Stimulated activated effector memory CD8-positive, alpha-beta T cell treated with anti-CD3 and anti-CD28 coated beads, Interleukin-12 subunit alpha, Interleukin-12 subunit beta, amount 100 ng/mL, for 72 hours (primary cell): ENCODE data around the gene SYNGAP1.

ENCODE experiments used
- ATAC-seq: fragments of 150-1000 bp; cut with Tn5 transposase; 2 replicates; pipeline ENCODE4 v1.10.0; 2021
- DNase-seq, 2 donors: peaks; one replicate each; pipeline ENCODE4 v3.0.0; 2021 to 2022; ENCODE audit warnings: low spot score in 2 of 2
- H3K27ac Mint-ChIP-seq: one replicate; pipeline ENCODE4 v1.8.0; 2022; ENCODE audit warnings: mild to moderate bottlenecking, mixed read lengths
- H3K36me3 Mint-ChIP-seq: one replicate; pipeline ENCODE4 v1.8.0; 2022; ENCODE audit warnings: mild to moderate bottlenecking, mixed read lengths
- H3K4me1 Mint-ChIP-seq: one replicate; pipeline ENCODE4 v1.8.0; 2022; ENCODE audit warnings: mixed read lengths
- H3K4me3 Mint-ChIP-seq: one replicate; pipeline ENCODE4 v1.8.0; 2022; ENCODE audit warnings: mild to moderate bottlenecking, mixed read lengths
- H3K9me3 Mint-ChIP-seq: one replicate; pipeline ENCODE4 v1.8.0; 2022; ENCODE audit warnings: mixed read lengths

The SYNGAP1 gene

DNA sequence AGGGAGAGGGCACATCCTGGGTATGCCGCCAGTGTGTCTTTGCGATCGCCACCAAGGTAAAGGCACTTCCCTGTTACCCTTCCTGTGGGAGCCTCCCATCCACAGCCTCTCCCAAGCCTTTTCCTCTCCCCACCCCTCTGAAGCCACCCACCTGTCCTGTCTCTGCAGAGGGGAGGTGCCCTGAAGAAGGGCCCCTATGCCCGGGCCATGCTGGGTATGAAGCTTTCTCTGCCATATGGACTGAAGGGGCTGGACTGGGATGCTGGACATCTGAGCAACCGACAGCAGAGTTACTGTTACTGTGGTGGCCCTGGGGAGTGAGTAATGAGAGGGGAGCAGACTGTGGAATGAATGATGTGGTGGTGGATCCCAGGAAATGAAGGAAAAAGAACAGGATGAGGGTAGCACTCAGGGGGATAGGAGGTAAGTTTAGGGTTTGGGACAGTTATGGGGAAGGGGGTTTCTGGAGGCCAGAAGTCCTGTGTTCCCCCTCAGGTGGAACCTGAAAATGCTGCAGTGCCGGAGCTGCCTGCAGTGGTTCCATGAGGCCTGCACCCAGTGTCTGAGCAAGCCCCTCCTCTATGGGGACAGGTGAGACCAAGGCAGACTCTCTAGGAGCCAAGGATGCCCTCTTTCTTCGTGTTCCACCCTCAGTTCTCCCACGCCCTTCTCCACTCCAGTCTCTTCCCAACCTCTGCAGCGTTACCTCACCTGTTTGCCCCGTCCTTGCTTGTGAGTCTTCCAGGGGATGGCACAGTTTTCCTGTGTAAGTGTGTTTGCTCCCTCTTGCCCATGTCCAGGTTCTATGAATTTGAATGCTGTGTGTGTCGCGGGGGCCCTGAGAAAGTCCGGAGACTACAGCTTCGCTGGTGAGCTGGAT lies 6.4 kb upstream of the SYNGAP1 start:
- H3K36me3 Mint-ChIP-seq: peaks cover 93% of the 10 kb centered on the region
- H3K9me3 Mint-ChIP-seq: no peaks in the 10 kb centered on the region
- peaks cover 72% of the 10 kb centered on the region for H3K4me1 Mint-ChIP-seq
- H3K27ac Mint-ChIP-seq: peak overlapping the region; percentile 99
- H3K4me3 Mint-ChIP-seq: peak overlapping the region; percentile 84
- ATAC-seq (no peak), DNase-seq (no peak)

DNA sequence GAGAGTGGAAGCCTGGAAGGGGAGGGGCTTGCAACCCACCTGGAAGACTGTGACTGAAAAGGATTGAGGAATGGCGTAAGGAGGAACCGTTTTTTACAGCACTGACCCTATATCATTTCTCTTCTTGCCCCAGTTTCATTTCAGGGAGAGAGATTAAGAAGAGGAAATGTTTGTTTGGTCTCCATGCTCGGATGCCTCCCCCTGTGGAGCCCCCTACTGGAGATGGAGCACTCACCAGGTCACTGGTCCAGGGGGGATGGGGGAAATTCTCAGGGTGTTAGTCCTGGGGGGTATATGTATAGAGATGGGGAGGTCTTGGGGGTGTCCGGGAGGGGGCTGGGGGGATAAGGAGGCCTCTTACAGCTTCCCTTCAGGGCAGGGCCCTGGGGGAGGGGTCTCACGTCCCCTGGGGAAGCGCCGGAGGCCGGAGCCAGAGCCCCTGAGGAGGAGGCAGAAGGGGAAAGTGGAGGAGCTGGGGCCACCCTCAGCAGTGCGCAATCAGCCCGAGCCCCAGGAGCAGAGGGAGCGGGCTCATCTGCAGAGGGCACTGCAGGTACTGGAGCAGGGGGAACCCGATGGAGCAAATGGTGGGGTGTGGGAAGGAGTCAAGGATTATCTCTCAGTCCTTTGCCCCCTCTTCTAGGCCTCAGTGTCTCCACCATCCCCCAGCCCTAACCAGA lies 5.1 kb upstream of the SYNGAP1 start:
- H3K36me3 Mint-ChIP-seq: peaks cover 89% of the 10 kb centered on the region
- H3K4me3 Mint-ChIP-seq: peak overlapping the region; percentile 89
- H3K4me1 Mint-ChIP-seq: peaks cover 78% of the 10 kb centered on the region
- no peaks in the 10 kb centered on the region for H3K9me3 Mint-ChIP-seq
- ATAC-seq (no peak), DNase-seq (no peak)
- peak overlapping the region; percentile 99 for H3K27ac Mint-ChIP-seq

DNA sequence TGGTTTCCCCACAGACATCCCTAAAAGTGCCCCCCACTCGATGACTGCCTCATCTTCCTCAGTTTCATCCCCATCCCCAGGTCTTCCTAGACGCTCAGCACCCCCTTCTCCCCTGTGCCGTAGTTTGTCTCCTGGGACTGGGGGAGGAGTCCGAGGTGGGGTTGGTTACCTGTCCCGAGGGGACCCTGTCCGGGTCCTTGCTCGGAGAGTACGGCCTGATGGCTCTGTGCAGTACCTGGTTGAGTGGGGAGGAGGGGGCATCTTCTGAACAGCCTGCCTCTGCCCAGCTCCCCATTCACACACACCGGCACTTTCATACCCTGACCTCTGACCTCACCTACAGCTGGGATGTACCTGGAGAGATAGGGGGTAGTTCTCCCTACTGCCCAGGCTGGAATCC lies 4.0 kb upstream of the SYNGAP1 start:
- H3K4me3 Mint-ChIP-seq: peak overlapping the region; percentile 89
- peak overlapping the region; percentile 99 for H3K27ac Mint-ChIP-seq
- DNase-seq: no peak
- H3K4me1 Mint-ChIP-seq: peaks cover 75% of the 10 kb centered on the region
- no peaks in the 10 kb centered on the region for H3K9me3 Mint-ChIP-seq
- peaks cover 80% of the 10 kb centered on the region for H3K36me3 Mint-ChIP-seq
- ATAC-seq: no peak

DNA sequence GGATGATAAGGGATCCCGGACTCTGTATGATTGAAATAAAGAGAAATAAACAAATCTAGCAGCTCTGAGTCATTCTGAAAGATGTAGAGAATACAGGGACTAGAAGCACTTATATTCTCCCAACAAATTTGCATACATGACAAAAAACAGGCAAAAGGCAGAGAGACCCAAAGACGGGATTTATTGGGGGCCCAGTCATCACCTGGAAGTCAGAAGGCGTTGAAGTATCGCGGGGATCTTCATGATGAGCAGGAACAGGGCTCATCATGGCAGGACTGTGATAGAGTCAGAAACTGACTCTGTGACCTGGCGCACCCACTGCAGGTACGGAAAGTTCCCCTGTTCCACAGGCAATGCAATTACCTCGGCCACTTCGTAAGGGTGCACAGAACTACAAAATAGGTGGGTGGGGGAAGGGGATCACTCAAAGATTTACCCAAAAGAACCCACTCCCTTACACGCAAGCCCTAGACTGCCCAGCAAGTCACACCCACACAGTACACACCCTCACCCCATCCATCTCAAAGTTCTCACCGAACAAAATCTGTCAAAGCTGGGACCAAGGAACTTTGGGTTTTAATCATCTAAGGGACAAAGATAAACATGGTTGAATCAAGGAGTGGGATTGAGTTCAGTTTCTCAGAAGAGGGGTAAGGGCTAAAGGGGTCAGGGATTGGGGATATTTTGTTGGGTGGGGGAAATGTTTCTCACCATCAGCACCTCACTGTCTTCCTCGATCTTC lies 3.3 kb upstream of the SYNGAP1 start:
- DNase-seq (peak in 1 of 2 donors; percentile 69), ATAC-seq (peak; percentile 3)
- Mint-ChIP-seq H3K4me3 (peak overlapping the region; percentile 89), H3K4me1 (peaks cover 78% of the 10 kb centered on the region), H3K27ac (peak overlapping the region; percentile 99), H3K36me3 (peaks cover 73% of the 10 kb centered on the region), H3K9me3 (no peaks in the 10 kb centered on the region)

DNA sequence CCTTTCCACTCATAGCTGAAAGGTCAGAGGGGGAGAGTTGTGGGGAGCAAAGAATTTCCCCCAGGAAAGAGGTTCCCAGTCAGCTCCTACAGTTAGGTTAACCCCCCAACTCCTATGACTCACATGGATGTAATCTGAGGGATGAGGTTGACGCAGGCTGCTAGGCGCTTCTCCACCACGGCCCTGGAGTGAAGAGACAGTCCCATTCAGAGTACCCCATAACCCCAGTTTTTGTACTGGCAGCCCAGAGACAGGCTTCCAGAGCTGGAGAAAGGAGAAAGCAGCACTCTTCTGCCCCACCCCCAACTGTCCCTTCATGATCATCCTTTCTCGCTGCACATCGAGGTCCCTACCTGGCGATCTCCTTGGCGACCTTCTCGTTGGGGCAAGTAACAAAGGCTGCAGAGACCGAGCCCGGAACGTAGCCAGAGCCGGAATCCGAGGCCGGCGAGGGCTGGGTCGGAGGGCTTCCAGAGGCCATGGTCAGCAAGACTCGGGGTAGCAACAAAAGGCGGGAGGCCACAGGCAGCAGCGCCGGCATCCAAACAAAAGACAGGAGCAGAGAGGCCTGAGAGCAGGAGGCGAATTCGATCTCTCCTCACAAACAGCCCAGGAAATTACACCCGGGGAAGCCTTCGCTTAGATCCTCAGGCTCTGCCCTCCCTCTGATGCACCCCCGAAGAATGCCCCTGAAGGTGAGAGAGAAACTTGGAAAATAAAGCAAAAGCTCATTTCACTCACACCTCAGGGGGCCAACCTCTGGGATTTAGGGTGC lies 2.5 kb upstream of the SYNGAP1 start:
- Mint-ChIP-seq H3K9me3 (no peaks in the 10 kb centered on the region), H3K4me1 (peaks cover 80% of the 10 kb centered on the region), H3K27ac (peak overlapping the region; percentile 99), H3K4me3 (peak overlapping the region; percentile 89), H3K36me3 (peaks cover 69% of the 10 kb centered on the region)
- no peak for ATAC-seq
- DNase-seq: no peak

DNA sequence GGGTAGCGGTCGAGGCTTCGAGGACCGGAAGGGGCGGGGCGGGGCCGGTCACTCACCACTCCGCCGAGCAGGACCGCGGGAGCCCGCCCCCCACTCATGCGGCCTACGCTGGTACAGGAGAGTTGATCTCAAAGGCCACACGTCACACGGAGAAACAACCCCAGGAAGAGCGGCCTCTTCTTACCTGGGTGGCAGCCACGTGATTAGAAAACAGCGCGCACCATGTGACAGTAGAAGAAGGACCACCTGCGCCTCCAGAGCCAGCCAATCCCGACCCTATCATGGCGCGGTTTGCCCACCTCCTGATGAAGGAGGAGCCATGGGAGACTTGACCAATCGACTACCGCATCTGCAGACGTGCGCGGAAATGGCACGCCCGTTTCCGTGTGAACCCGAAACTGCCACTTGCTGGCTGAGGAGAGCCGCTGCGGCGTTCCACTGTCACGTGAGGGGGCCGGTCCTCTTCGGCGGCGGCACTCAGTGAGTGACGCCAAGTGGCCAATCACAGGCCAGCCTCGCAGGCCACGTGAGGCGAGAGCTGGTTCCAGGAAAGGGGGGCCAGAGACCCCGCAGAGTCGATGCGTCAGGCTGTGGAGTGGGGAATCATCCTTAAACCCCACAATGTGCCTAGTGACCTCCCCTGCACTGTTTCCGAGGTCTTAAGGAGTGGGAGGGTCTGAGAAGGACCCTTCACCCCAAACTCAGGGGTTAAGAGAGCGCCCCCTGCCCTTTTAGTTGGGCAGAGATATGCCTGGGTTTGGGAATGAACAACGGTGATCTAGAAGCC lies 1.8 kb upstream of the SYNGAP1 start, which contains the start of gene CUTA:
Gene CUTA (minus strand): TSS at position 205 of the 787 bp plus-strand sequence. CDS start 107 bp downstream, at position 98.
- DNase-seq (peak; percentile 91 to 99), ATAC-seq (peak; percentile 88)
- Mint-ChIP-seq H3K4me3 (peak within 1 kb of the TSS; percentile 89), H3K4me1 (peaks cover 80% of the 10 kb centered on the region), H3K36me3 (peaks cover 65% of the 10 kb centered on the region), H3K27ac (peak within 1 kb of the TSS; percentile 99), H3K9me3 (no peaks in the 10 kb centered on the region)

DNA sequence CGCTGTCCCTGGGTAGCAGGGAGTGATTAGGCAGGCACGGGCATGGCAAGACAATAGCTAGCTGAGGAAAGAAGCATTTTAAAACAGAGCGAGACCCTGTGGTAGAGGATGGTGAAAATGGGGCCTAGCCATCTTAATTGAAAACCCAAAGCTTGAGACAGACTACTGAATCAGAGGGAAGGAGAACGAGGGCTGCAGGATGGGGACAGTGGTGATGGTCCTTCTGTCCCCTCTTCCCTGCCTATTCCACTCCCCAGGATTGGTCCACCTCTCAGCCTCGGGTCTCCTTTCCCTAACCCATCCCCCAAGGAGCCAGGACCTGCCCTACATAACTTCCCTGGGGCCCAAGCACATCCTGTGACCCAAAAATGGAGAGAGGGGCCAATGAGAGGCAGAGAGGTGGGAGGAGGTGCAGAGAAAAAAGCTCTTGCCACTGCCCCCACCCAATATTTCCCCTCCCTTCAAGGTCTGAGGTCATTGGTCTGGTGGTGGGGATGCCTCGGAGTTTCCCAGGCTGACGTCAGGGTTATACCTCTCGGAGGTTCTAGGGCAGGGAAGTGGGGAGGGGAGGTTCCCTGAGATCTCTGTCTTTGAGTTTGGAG lies 1.1 kb upstream of the SYNGAP1 start:
- Mint-ChIP-seq H3K36me3 (peaks cover 65% of the 10 kb centered on the region), H3K4me3 (peak overlapping the region; percentile 89), H3K27ac (peak overlapping the region; percentile 99), H3K9me3 (no peaks in the 10 kb centered on the region), H3K4me1 (peaks cover 80% of the 10 kb centered on the region)
- DNase-seq (peak in 1 of 2 donors; percentile 70), ATAC-seq (peak; percentile 22)

DNA sequence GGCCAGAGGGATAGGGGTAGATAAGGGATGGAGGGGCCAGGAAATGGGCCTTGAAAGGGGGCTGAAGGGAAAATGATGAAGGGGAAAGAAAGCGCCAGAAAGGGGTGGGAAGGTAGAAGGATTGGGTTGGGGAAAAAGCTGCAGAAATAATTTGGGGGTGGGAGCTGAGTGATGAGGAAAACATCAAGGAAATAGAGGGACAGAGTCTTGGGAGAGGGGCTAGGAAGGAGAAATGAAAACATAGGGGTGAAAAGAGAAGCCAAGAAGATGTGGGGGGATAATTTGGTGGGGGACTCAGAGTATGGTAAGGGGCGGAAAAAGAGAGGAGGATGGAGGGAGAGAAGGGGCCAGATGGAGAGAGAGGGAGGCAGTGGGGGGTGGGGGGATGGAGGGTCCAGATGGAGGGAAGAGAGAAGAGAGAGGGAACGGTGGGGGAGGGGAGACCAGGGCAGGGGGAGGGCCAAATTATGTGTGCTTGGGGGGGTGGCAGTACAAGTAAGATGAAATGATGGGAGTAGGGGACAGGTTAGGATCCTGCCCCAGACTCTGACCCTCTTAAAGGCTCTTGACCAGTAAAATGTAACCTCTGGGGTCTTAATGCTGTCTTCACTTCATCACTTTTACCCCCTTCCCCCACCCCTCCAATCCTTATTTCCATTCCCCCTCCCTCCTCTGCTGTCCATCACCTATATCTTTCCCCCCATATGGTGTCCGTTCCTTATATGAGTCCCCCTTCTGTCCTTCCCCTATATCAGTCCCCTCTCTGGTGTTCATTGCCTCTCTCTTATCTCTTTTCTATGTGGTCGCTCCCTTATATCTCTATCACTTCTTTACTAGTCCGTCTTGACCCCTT lies 852 bp downstream of the SYNGAP1 start:
- H3K4me3 Mint-ChIP-seq: peak overlapping the region; percentile 89
- H3K9me3 Mint-ChIP-seq: no peaks in the 10 kb centered on the region
- ATAC-seq (no peak), DNase-seq (no peak)
- H3K4me1 Mint-ChIP-seq: peaks cover 79% of the 10 kb centered on the region
- peak overlapping the region; percentile 99 for H3K27ac Mint-ChIP-seq
- peaks cover 53% of the 10 kb centered on the region for H3K36me3 Mint-ChIP-seq

DNA sequence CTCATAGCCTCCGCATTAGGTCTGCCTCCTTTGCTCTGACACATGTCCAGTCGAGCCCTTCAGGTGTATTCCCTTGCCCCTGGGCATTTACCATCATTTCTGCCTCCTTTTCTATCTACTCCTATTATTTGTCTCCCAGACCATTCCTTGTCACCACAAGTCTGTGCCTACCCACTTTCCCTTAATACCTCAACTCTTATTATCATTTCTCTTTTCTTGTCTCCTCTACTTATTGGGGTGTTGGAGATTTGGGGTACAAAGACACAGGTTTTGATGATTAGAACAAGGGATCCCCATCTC lies 1.4 kb downstream of the SYNGAP1 start:
- no peak for DNase-seq
- Mint-ChIP-seq H3K27ac (peak overlapping the region; percentile 99), H3K9me3 (no peaks in the 10 kb centered on the region), H3K4me3 (peak overlapping the region; percentile 89), H3K36me3 (peaks cover 51% of the 10 kb centered on the region), H3K4me1 (peaks cover 76% of the 10 kb centered on the region)
- ATAC-seq: no peak

DNA sequence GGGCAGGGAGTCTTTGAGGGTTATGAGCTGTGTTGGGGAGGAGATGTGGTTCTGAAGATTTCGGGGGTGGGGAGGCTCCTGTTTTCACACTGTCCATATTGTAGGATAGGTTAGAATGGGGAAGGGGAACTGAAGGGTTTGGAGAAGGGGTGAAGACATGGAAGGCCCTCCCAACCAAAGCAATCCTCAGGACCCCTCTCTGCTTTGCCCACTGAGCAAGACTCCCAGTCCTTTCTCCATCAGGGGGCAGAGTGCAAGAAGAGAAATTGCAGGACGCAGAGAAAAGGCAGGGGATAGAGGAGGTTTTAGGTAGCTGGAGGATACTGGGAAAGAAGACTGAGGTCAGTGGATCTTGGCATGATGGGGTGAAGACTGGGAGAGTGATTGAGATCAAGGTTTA lies 3.9 kb downstream of the SYNGAP1 start:
- ATAC-seq (no peak), DNase-seq (no peak)
- Mint-ChIP-seq H3K4me1 (peaks cover 83% of the 10 kb centered on the region), H3K4me3 (peak overlapping the region; percentile 88), H3K27ac (peak overlapping the region; percentile 84), H3K36me3 (peaks cover 44% of the 10 kb centered on the region), H3K9me3 (no peaks in the 10 kb centered on the region)

DNA sequence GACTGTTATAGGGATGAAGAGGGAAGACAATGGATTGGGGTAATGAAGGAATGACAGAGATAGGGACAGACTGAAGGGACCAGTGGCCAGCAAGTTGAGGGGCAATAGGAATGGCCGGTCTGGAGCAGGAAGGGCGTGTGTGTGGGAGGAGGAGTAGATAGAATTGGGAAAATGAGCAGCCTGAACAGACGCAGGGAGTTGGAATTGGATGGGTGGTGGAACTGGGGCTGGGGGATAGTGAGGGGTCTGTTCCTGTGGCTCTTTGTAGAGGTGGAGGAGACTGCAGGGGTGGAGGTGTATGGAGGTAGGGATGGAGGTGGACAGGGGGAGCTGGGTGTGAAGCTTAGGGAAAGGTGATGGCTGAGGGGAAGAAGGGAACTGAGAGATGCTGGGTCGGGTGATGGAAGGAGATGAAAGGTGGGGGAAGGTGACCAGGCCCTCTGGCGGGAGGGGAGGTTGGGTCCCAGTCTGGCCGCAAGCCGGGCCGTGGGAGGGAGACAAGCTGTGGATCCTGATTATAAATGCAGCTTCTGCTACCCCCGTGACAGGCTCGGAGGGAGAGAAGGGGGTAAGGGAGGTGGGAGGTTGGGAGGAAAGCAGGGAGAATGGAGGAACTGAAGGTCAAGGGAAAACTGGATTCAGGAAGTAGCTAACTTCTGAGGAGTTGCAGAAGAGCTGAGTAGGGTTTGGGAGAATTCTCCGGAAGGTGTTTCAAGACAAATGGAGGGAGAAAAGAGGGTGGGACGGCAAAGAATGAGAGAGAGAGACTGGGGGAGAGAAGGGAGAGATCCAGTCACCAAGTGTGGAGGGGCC lies 5.2 kb downstream of the SYNGAP1 start:
- DNase-seq (no peak), ATAC-seq (no peak)
- peaks cover 40% of the 10 kb centered on the region for H3K36me3 Mint-ChIP-seq
- no peaks in the 10 kb centered on the region for H3K9me3 Mint-ChIP-seq
- peak overlapping the region; percentile 84 for H3K27ac Mint-ChIP-seq
- H3K4me1 Mint-ChIP-seq: peaks cover 85% of the 10 kb centered on the region
- H3K4me3 Mint-ChIP-seq: peak overlapping the region; percentile 88

DNA sequence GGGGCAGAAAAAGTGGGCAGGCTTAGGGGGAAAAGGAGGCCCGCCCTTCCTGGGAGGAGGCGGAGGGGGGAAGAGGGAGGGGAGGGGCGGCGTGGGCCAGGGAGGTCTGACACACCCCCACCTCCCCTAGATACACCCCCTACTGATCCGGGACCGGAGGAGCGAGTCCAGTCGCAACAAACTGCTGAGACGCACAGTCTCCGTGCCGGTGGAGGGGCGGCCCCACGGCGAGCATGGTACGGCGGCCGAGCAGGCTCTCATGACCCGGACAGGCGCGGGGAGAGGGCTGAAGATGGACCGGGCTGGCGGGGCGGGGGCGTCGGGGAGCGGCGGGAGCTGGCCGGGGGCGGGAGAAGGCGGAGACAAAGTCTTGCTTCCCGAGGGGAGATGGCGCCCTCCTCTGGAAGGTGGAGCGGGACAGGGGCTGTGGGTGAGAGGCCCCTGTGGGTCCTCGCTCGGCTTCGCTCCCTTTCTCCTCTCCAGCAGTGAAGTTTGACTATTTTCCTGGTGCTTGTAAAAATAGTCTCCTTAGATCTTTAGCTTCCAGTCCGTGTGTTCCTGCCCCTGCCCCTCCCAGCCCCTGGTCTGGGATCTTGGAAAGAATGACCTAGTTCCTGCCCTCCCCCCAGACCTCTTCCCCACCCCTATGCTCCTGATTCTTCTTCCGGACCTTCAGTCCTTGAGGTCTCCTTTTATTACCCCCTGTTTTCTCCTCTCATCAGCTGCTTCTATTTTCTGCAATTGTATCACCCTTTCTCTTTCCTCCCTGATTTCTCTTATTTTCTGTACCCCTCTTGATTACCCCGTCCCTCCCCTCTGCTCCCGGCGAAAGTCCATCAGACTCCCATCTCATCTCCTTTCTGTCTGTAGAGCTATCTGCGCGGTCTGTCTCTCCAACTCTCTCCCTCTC lies 6.1 kb downstream of the SYNGAP1 start:
- no peaks in the 10 kb centered on the region for H3K9me3 Mint-ChIP-seq
- peak; percentile 65 to 91 for DNase-seq
- peaks cover 92% of the 10 kb centered on the region for H3K4me1 Mint-ChIP-seq
- H3K4me3 Mint-ChIP-seq: peak overlapping the region; percentile 88
- H3K27ac Mint-ChIP-seq: peak overlapping the region; percentile 84
- ATAC-seq: peak; percentile 75
- H3K36me3 Mint-ChIP-seq: peaks cover 40% of the 10 kb centered on the region
